GM12801 (cell line): ENCODE data around the gene IQSEC1.

Experiments
- TF ChIP-seq, protein P1 (sequence below): IDR thresholded peaks from one replicate; pipeline ENCODE4 v1.5.1; 2011; ENCODE audit warnings: control low read depth; ENCODE audit not compliant: insufficient read length; ENCODE audit errors: extremely low read depth

IQSEC1 gene

GRCh38 chr3:12924437-12924836 lies 148.8 kb downstream of the IQSEC1 start:
- TF ChIP-seq, protein P1, sequence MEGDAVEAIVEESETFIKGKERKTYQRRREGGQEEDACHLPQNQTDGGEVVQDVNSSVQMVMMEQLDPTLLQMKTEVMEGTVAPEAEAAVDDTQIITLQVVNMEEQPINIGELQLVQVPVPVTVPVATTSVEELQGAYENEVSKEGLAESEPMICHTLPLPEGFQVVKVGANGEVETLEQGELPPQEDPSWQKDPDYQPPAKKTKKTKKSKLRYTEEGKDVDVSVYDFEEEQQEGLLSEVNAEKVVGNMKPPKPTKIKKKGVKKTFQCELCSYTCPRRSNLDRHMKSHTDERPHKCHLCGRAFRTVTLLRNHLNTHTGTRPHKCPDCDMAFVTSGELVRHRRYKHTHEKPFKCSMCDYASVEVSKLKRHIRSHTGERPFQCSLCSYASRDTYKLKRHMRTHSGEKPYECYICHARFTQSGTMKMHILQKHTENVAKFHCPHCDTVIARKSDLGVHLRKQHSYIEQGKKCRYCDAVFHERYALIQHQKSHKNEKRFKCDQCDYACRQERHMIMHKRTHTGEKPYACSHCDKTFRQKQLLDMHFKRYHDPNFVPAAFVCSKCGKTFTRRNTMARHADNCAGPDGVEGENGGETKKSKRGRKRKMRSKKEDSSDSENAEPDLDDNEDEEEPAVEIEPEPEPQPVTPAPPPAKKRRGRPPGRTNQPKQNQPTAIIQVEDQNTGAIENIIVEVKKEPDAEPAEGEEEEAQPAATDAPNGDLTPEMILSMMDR, result no peak

GRCh38 chr3:12922881-12923431 lies 150.3 kb downstream of the IQSEC1 start:
- TF ChIP-seq, protein P1, result no peak

- TF ChIP-seq, protein P1, result no peak
These were observed 150.9 kb downstream of the IQSEC1 start for GRCh38 chr3:12922306-12922705.

DNA sequence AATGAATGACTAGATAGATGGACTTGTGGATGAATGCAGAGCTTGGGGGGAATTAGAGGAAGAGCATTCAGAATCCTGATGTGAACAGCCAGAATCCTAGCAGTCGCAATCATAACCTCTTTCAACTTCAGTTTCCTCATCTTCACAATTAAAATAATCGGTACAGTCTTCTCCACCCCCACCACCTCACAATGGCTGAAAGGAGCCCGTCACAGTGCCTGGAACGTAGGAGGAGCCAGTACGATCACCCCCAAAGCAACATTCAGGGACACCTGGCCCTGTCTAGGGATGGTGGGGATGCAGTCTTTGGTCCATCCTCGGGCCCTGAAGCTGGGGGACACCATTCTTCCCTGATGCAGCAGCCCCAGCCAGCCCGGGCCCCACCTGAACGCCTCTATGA lies 151.5 kb downstream of the IQSEC1 start:
- TF ChIP-seq, protein P1, result no peak

GRCh38 chr3:12920967-12921366 lies 152.3 kb downstream of the IQSEC1 start:
- TF ChIP-seq, protein P1, result no peak

- TF ChIP-seq, protein P1, result no peak
These were observed 154.0 kb downstream of the IQSEC1 start for GRCh38 chr3:12919205-12919604.

GRCh38 chr3:12918231-12918630 lies 155.0 kb downstream of the IQSEC1 start:
- TF ChIP-seq, protein P1, result no peak
